HepG2 (cell line): ENCODE results near the gene RAMAC. TPM values are rescaled to one million over a fixed set of nuclear protein-coding genes. Genes with fewer than 3 reads are reported as not detected.

ENCODE experiments used
- BRD4 ChIP-seq: sonication (generic); formaldehyde crosslinking; IDR thresholded peaks from 2 replicates; pipeline ENCODE4 v1.4.0; 2020; ENCODE audit warnings: missing genetic modification reagents
- CBFB ChIP-seq: sonication (generic); formaldehyde crosslinking; IDR thresholded peaks from 2 replicates; pipeline ENCODE4 v1.4.0; 2020; ENCODE audit warnings: missing genetic modification reagents
- ERF ChIP-seq: IDR thresholded peaks from 2 replicates; pipeline ENCODE4 v1.6.1; 2018; ENCODE audit warnings: missing biosample characterization, missing genetic modification reagents
- GATAD1 ChIP-seq: IDR thresholded peaks from 2 replicates; pipeline ENCODE4 v1.6.1; 2016; ENCODE audit warnings: missing genetic modification reagents, missing compliant biosample characterization
- HMG20A ChIP-seq: IDR thresholded peaks from 2 replicates; pipeline ENCODE4 v1.6.1; 2016; ENCODE audit warnings: borderline replicate concordance
- ZNF543 ChIP-seq: sonication (generic); formaldehyde crosslinking; IDR thresholded peaks from 2 replicates; pipeline ENCODE4 v1.4.0; 2020; ENCODE audit warnings: mild to moderate bottlenecking, missing genetic modification reagents
- ZNF569 ChIP-seq: sonication (generic); formaldehyde crosslinking; IDR thresholded peaks from 2 replicates; pipeline ENCODE4 v1.5.0; 2020; ENCODE audit warnings: mild to moderate bottlenecking, missing genetic modification reagents, moderate library complexity, borderline replicate concordance
- ZNF7 ChIP-seq: IDR thresholded peaks from 2 replicates; pipeline ENCODE4 v1.6.1; 2016; ENCODE audit warnings: missing biosample characterization, missing genetic modification reagents
- ZNF766 ChIP-seq: sonication (generic); formaldehyde crosslinking; IDR thresholded peaks from 2 replicates; pipeline ENCODE4 v1.5.0; 2020; ENCODE audit warnings: missing genetic modification reagents, borderline replicate concordance
- polyA plus RNA-seq, 8 experiments: library from polyadenylated mRNA; depleted of rRNA in 3 of 8; stranded (reverse) in 7 of 8; unstranded in 1 of 8; fragments of >200 nt; fragmentation: Illumina TruSeq in 4 of 8; extraction: Trizol in 4 of 8; gene quantifications; 2 replicates each; pipeline versions ENCODE4 v1.2.1 to v1.2.3, GENCODE V29; 2011 to 2016; ENCODE audit warnings: low read depth in 4 of 8, missing spikeins in 1 of 8, mixed read lengths in 1 of 8; ENCODE audit not compliant: insufficient read depth in 1 of 8
- total RNA-seq, 5 experiments: library from RNA; depleted of rRNA; stranded (reverse); fragments of >200 nt; fragmentation: Illumina TruSeq; extraction: Trizol; gene quantifications; 2 replicates each; pipeline ENCODE4 v1.2.3, GENCODE V29; 2016; ENCODE audit warnings: low read depth in 1 of 5
- TF ChIP-seq, protein P1 (sequence below): sonication (generic); formaldehyde crosslinking; IDR thresholded peaks from 2 replicates; pipeline ENCODE4 v1.5.0; 2020; ENCODE audit warnings: missing genetic modification reagents
- TF ChIP-seq, protein P2 (sequence below), 2 experiments: sonication (generic) in 1 of 2; formaldehyde crosslinking in 1 of 2; IDR thresholded peaks; 2 replicates each; pipeline versions ENCODE4 v1.4.0 to v1.6.1; 2016 to 2020; ENCODE audit warnings: borderline replicate concordance in 1 of 2, low read depth in 1 of 2, mild to moderate bottlenecking in 1 of 2, missing genetic modification reagents in 1 of 2
- TF ChIP-seq, protein P3 (sequence below): sonication (generic); formaldehyde crosslinking; IDR thresholded peaks from 2 replicates; pipeline ENCODE4 v1.5.0; 2020; ENCODE audit warnings: mild to moderate bottlenecking, missing genetic modification reagents, borderline replicate concordance
- TF ChIP-seq, protein P4 (sequence below): sonication (generic); formaldehyde crosslinking; IDR thresholded peaks from 2 replicates; pipeline ENCODE4 v1.4.0; 2020; ENCODE audit warnings: mild to moderate bottlenecking, missing genetic modification reagents

The RAMAC gene
- total and polyA plus RNA-seq, 2 of the 13 experiments (the other 11 are each of a cell fraction or from before 2014, with no cell fraction given), result 22.2 to 45.9 TPM

DNA sequence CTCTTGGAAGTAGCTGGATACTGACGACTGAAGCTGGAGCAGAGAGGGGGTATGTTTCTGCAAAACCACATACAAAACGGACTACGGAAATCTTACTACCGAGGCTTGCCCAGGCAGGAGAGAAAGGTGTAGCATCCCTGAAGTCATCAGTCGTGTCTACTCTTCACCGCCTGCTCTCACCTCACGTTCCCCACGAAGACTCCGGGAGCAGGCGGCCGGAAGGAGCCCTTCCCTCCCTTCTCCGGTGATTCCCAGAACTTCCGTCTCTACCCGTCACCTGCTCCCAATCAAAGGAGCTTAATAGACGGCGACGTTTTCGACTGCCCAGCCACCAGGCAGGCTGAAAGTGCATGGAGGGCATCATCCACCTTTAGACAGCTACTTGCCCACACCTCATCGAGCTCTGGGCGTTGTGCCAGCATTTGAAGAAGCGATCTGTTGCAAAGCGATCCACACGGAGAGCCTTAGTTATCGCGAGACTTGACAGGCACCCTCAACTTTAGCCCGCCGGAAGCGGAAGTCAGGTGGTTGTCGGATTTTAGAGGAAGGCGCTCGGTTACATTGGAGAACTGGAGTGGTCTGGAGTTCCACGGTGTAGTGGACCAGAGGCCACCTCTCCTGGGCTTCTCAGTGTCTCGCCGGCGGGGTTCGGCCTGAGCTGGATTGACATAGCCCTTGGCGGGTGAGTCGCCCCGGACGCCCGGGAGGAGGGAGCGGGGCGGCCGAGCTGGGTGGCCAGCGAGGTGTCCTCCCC lies at the start of gene RAMAC (continued):
- TF ChIP-seq, protein P1, sequence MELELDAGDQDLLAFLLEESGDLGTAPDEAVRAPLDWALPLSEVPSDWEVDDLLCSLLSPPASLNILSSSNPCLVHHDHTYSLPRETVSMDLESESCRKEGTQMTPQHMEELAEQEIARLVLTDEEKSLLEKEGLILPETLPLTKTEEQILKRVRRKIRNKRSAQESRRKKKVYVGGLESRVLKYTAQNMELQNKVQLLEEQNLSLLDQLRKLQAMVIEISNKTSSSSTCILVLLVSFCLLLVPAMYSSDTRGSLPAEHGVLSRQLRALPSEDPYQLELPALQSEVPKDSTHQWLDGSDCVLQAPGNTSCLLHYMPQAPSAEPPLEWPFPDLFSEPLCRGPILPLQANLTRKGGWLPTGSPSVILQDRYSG (CRISPR knock-in tag), result peak; percentile 94; the same call in 1 of the 2 replicates
- TF ChIP-seq, protein P2, sequence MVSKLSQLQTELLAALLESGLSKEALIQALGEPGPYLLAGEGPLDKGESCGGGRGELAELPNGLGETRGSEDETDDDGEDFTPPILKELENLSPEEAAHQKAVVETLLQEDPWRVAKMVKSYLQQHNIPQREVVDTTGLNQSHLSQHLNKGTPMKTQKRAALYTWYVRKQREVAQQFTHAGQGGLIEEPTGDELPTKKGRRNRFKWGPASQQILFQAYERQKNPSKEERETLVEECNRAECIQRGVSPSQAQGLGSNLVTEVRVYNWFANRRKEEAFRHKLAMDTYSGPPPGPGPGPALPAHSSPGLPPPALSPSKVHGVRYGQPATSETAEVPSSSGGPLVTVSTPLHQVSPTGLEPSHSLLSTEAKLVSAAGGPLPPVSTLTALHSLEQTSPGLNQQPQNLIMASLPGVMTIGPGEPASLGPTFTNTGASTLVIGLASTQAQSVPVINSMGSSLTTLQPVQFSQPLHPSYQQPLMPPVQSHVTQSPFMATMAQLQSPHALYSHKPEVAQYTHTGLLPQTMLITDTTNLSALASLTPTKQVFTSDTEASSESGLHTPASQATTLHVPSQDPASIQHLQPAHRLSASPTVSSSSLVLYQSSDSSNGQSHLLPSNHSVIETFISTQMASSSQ (IDR thresholded peaks at IDR 0.05; ENCODE audit: low read depth), result no peak
- TF ChIP-seq, protein P2 (CRISPR knock-in tag; IDR thresholded peaks at IDR 0.05; ENCODE audit: borderline replicate concordance), result no peak; the same call in 1 of the 2 replicates
- TF ChIP-seq ZNF569 (peak; percentile 77; the same call in 1 of the 2 replicates), ERF (peak; percentile 78), ZNF7 (no peak), ZNF766 (CRISPR knock-in tag) (peak; percentile 79; the same call in 1 of the 2 replicates), BRD4 (CRISPR knock-in tag) (no peak), ZNF543 (CRISPR knock-in tag) (peak; percentile 84; the same call in 1 of the 2 replicates), CBFB (CRISPR knock-in tag) (peak; percentile 80; the same call in 1 of the 2 replicates), GATAD1 (CRISPR knock-in tag) (peak; percentile 93), HMG20A (CRISPR knock-in tag) (no peak)
- TF ChIP-seq, protein P3, sequence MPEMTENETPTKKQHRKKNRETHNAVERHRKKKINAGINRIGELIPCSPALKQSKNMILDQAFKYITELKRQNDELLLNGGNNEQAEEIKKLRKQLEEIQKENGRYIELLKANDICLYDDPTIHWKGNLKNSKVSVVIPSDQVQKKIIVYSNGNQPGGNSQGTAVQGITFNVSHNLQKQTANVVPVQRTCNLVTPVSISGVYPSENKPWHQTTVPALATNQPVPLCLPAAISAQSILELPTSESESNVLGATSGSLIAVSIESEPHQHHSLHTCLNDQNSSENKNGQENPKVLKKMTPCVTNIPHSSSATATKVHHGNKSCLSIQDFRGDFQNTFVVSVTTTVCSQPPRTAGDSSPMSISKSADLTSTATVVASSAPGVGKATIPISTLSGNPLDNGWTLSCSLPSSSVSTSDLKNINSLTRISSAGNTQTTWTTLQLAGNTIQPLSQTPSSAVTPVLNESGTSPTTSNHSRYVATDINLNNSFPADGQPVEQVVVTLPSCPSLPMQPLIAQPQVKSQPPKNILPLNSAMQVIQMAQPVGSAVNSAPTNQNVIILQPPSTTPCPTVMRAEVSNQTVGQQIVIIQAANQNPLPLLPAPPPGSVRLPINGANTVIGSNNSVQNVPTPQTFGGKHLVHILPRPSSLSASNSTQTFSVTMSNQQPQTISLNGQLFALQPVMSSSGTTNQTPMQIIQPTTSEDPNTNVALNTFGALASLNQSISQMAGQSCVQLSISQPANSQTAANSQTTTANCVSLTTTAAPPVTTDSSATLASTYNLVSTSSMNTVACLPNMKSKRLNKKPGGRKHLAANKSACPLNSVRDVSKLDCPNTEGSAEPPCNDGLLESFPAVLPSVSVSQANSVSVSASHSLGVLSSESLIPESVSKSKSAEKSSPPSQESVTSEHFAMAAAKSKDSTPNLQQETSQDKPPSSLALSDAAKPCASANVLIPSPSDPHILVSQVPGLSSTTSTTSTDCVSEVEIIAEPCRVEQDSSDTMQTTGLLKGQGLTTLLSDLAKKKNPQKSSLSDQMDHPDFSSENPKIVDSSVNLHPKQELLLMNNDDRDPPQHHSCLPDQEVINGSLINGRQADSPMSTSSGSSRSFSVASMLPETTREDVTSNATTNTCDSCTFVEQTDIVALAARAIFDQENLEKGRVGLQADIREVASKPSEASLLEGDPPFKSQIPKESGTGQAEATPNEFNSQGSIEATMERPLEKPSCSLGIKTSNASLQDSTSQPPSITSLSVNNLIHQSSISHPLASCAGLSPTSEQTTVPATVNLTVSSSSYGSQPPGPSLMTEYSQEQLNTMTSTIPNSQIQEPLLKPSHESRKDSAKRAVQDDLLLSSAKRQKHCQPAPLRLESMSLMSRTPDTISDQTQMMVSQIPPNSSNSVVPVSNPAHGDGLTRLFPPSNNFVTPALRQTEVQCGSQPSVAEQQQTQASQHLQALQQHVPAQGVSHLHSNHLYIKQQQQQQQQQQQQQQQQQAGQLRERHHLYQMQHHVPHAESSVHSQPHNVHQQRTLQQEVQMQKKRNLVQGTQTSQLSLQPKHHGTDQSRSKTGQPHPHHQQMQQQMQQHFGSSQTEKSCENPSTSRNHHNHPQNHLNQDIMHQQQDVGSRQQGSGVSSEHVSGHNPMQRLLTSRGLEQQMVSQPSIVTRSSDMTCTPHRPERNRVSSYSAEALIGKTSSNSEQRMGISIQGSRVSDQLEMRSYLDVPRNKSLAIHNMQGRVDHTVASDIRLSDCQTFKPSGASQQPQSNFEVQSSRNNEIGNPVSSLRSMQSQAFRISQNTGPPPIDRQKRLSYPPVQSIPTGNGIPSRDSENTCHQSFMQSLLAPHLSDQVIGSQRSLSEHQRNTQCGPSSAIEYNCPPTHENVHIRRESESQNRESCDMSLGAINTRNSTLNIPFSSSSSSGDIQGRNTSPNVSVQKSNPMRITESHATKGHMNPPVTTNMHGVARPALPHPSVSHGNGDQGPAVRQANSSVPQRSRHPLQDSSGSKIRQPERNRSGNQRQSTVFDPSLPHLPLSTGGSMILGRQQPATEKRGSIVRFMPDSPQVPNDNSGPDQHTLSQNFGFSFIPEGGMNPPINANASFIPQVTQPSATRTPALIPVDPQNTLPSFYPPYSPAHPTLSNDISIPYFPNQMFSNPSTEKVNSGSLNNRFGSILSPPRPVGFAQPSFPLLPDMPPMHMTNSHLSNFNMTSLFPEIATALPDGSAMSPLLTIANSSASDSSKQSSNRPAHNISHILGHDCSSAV (CRISPR knock-in tag), result peak; percentile 77; the same call in 1 of the 2 replicates
- TF ChIP-seq, protein P4, sequence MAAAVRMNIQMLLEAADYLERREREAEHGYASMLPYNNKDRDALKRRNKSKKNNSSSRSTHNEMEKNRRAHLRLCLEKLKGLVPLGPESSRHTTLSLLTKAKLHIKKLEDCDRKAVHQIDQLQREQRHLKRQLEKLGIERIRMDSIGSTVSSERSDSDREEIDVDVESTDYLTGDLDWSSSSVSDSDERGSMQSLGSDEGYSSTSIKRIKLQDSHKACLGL (CRISPR knock-in tag), result peak; percentile 91
